NCI-H226 (cell line): Measurements from ENCODE around the gene KLF3.

Experiments used
- DNase-seq: peaks from one replicate; pipeline ENCODE4 v3.0.0-alpha.2; 2015

Gene KLF3

DNA sequence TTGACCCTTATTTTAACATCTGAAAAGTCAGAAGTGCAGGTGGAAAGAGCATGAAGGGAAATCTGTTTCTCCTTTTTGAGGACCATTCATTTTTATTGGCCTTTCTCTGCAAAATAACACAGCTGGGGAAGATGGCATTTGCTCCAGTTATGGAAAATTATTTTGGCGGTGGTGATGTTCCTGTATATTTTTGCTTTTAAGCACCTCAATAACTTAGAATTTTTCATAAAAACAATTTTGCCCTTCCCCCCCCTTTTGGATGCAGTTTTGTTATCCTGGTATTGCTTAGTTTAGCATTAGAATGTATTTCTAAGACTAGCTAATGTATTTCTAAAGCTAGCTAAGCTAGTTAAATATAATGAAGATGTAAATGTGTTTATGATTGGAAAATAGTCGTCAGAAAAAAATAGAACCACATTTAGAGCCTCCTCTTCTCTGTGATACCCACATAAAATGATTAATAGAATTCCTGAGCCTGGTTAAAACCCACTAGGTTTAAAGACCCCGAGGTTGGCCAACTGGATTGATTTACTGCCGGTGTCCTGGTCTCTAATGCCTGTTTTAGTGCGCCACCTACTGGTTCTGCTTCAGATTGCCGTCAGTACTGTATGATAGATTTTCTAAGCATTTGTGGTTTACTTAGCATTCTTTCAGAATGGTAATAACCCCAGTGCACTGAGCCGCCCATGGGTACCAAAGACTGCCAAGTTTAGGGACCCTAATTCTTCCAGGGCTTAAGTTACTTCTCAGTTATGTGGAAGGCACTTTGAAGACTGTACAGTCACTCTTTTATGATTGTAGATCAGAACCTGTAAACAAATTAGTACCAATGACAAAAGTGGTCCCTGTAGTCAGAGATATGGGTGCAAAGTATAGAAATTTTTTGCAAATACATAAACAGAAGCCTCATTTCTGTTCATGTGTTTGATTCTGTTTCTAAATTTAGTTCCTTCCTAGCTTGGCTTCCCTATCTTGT is 11.4 kb downstream of the KLF3 start:
- peak; percentile 60 for DNase-seq

DNA sequence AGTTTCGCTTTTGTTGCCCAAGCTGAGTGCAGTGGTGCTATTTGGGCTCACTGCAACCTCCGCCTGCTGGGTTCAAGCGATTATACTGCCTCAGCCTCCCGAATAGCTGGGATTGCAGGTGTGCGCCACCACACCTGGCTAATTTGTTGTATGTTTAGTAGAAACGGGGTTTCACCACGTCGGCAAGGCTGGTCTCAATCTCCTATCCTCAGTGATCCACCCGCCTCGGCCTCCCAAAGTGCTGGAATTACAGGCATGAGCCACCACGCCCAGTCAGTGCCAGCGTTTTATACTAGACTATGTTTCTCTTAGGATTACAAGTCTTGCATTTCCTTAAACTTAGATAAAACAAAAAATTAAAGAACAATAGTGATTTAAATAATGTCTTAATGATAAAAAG is 13.0 kb downstream of the KLF3 start:
- DNase-seq, result no peak

DNA sequence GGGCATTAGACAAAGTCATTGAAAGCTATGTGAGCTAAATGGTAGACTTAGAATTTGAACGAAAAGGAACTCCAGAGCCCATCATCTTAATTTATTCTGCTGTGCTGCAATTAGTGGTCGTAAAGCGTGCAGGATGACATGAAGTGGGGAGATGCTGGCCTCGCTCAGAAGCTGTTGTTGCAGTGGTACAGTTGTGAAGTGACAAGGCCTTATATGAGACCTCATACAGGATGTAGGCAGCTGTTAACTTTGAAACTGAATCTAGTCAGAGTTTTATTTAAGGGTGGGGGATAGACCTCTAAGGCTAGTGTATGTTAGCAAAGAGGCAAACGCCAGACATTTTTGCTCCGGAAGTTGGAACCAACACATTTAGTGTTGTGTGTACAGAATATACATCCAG is 13.4 kb downstream of the KLF3 start:
- no peak for DNase-seq

DNA sequence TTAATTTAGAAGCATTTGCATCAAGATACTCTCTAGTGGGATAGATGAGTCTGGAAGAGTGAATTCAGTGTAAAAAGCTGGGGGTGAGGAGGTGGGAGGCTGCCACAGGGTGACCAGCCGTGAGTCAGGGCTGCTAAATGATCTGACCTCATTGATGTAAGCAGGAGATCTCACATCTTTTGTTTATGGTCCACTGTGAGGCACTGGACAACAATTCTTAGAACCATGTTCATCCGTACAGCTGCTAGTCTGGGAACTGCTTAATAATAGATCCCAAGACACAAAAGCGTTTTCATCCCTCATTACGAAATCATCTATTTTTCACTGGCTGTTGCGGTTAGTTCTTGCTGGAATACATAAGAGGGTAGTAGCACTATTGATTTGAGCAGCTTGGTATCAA is 14.1 kb downstream of the KLF3 start:
- peak; percentile 69 for DNase-seq

GRCh38 chr4:38679921-38680320 is 15.9 kb downstream of the KLF3 start:
- no peak for DNase-seq

DNA sequence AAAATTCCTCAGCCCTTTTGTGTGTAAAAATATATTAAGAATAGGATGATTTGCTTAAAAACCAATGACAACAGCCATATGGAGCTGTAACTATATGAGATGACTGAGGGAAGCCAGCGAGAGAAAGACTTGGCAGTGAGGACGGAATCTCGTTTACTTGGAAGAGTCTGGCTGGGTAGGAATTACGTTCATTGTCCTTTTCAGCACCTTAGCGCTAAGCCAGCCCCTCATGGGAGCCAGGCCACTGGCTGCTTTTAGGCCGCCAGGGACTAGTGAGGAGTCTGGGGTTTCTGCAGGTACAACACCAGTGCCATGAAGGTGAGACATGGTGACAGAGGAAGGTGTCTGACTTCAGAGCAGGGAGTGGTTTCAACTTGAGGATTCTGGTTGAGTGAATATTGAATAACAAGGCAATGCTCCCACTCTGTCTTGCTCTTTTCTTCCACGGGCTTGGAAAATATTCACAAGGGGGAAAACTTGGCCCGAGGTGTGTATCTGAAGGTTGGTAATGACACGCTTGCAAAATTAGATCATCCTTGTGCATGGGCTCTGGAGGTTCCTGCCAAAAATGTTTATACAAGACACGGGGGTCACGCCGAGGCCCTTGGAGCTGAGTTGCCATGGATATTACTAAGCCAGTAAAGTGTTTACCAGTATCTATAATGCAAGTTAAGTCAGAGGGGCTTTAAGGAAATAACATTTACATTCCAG is 17.4 kb downstream of the KLF3 start:
- no peak for DNase-seq

DNA sequence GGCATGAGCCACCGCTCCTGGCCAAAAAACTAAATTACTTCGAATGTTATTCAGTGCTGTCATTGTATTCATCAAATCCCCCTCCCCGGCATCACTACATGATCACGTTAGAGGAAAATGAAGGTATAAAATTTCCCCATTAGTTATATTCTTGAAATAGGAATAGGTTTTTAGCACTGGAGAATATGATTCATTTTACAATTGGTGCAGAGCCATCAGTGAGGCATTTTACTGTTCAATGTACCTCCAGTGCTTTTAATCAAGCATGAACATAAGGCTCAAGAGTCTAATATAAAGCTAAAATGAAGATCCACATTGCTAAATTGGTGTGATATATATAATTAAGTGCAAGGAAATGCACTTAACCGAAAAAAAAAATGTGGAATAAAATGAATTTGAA is 18.3 kb downstream of the KLF3 start:
- DNase-seq, result no peak

- DNase-seq, result no peak
Observed at GRCh38 chr4:38683276-38683675, 19.3 kb downstream of the KLF3 start.

- DNase-seq, result no peak
Observed at GRCh38 chr4:38684271-38684670, 20.3 kb downstream of the KLF3 start.

DNA sequence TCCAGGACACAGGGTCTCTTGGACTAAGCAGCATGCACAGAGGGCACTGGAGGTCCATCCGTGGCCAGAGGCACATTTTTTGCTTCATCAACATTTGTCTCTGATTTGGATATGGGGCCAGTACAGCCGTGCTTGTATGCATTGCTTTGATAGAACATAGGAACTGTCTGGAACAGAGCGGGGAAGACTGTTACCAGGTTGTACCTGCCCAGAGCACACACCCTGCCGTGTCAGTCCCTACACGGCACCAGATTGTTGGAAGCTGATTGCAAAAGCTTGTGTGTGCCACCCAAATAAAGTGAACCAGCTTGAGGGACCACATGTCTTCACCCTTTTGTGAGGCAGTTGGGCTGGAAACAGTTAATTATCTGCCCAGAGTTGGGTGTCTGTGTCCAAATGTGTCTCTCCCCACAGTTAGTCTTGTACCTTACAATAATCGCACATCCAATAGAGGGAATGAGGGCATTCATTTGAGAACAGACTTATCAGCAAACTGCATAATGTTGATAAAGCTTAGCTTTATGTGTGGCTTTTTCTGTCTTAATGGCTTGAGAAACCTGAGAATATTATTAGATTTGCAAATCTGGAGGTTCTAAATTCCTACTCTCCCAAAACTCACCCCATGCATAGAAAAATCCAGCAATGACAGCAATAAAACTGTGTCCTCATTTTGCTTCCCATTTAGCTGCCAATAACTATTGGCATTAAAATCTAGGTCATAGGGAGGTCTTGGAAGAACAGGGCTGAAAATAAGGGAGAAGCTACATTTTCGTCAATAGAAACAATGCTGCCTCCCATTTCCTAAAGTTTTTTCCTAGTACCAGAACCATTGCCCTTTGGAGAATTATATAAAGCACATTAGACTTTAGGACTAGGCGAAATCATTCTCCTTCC is 21.2 kb downstream of the KLF3 start:
- DNase-seq, result no peak

DNA sequence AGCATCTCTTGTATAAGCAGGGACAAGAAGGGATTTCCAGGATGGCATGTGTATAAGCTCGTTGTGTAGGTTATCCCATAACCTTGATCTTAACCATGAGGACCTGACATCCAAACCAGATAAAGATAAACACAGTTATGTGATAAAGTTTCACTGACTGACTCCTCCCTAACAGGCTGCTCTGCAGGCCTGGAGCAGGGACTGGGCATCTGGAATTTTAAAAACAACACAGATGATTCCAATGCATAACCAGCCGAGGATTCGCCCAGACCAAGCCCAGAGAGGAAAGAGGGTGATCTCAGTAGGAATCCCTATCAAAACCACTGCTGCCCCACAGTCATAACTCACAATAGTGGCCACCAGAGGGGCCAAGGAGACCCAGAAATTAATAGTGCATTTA is 22.7 kb downstream of the KLF3 start:
- no peak for DNase-seq

DNA sequence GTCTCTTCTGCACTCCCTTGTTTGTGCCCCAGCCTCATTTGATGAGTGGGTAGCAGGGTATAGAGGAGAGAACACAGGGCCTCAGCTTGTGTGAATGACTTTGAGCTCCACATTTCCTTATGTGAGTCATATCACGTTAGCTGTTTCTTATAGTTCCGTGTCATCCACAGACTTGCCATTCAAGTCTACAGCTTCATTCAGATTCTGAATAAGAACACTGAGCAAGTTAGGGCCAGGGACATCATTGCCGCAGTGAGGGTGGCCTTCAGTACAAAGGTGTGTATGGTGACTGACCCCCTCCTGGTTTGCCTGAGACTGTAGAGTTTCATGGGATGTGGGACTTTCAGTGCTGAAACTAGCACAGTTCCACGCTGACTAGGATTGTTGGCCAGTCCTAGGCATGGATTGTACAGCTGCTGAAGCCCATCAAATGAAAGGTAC is 23.6 kb downstream of the KLF3 start:
- no peak for DNase-seq

DNA sequence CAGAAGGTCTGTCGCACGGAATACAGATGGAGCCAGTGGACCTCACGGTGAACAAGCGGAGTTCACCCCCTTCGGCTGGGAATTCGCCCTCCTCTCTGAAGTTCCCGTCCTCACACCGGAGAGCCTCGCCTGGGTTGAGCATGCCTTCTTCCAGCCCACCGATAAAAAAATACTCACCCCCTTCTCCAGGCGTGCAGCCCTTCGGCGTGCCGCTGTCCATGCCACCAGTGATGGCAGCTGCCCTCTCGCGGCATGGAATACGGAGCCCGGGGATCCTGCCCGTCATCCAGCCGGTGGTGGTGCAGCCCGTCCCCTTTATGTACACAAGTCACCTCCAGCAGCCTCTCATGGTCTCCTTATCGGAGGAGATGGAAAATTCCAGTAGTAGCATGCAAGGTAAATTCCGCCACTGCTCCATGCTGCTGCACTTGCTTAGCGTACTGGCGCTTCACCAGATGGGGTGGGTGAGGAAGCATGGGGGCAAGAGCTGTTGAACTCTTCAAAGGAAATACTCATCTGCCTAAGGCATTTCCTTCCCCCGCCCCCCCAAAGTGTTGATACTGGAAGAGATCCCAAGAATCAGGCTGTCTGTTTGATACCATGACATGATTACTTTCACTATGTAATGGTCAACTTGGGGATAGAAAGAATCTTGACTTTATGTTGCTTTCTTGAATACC is 24.8 kb downstream of the KLF3 start:
- peak; percentile 28 for DNase-seq

GRCh38 chr4:38691251-38692008 is 27.4 kb downstream of the KLF3 start:
- no peak for DNase-seq

GRCh38 chr4:38692421-38692820 is 28.4 kb downstream of the KLF3 start:
- no peak for DNase-seq

DNA sequence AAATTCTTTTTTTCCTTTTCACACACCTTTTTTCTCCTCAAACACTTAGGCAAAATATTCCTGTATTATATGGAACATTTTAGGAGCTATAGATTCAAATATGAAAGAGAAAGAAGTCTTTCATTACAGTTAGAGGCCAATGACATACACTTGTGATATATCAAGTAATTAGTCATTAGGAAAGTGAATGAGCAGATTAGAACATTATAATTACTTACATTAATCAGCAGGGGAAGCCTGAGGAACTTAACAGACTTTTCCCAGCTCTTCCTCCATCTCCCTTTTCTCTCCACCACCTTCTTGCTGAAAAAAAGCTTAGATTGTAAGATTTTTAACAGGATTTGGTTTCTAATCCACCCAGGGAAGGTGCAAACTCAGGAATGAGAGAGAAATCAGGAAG is 29.6 kb downstream of the KLF3 start:
- no peak for DNase-seq

DNA sequence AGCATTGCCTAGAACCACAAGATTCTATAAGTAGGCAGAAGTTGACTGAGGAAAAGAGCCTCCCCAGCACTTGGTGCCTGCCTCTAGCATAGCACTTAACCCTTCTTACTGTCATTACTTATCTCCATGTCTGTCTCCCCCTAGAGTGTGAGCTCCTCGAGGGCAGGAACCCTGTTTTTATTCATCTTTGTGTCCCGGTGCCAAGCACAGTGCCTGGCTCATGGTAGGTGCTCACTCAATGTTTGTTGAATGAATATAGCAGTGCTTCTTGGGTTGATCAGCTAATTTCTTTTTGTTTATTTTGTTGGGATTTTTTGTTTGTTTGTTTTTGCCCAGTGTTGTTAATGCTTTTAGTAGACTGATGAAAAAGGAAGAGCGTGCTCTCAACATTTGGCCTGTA is 30.3 kb downstream of the KLF3 start:
- no peak for DNase-seq

DNA sequence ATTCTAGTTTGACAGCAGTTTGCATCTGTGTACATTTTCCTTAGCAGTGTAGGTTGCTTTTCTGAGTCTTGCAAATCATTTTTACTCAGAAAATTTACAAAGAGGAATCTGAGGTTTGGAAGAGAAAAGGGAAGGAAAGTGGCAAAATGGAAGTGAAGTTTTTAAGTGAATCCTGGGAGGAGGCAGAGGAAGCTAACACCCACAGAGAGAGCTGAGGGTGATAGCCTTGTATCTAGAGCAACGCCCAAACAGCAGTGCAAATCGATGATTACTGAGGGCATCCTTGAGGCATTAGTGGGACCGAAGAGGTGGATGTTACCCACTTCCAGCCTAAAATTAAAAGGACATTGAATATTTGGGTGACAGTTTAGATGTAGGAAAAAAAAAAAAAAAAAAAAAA is 31.8 kb downstream of the KLF3 start:
- DNase-seq, result no peak

GRCh38 chr4:38696697-38697096 is 32.7 kb downstream of the KLF3 start:
- no peak for DNase-seq

DNA sequence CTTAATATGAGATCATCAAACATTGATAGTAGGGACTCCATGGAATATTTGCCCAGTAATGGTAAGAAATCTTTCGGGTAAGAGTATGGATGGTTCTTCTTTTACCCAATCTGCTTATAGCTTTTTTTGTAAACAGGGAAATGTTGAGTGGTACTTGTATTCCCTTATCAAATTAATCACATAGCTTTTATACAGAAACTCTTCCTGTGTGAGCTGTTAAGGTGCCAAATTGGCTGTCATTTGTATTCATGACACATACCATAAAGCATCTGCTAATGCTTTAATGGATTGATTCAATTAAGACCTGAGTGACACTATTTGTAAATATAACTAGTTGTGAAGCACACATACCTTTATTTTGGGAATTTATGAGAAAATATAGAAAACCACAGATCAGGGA is 34.2 kb downstream of the KLF3 start:
- no peak for DNase-seq

DNA sequence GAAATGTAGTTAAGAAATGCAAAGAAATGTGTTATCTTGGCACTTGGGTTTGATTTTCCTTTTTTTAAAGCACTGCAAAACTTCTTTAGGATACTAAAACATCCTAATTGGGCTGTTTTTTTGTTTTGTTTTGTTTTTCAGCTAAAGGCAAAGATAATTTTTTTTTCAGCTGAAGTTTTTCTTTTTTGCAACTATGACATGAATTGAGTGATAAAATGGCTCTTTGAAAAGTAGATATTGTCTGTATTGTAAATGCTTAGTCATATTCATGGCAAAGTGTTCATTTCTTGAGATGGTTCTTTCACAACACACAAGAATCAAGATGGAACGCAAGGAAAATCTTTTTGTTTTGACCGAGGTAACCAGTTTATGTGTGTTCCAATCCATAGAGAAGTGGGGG is 35.1 kb downstream of the KLF3 start:
- no peak for DNase-seq

DNA sequence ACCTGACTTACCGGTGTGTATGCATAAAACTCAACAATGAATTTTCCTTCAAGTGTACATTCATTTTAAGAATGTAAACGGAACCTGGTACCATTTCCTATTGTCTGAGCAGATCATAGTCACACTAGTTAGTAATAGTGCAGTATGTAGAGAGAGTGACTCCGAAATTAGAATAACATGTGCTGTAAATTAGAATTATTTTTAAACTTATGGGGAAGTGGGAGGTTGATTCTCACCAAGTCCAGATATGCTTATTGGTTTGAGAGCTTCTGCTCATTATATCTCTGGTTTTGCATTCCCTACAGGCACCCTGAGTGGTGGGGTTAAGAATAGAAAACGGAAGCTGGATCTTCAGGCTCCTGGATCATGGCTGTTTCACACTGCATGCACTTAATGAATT is 39.6 kb downstream of the KLF3 start:
- DNase-seq, result no peak
